Coronary artery (tissue), 2 donors: ENCODE measurements around the gene SNRNP25.
"Not testable (repeated sequence)": the region's sequence is repeated elsewhere in the genome, so short reads cannot be mapped to it uniquely, and the experiment has no call there.

Experiments
- DNase-seq: peaks from one replicate; pipeline ENCODE4 v3.0.0-alpha.2; 2017; ENCODE audit warnings: low spot score
- H3K27ac ChIP-seq, 2 donors: fragments of 200-600 bp; sonication (generic); one replicate each; pipeline ENCODE4 v1.5.1; 2016 to 2019
- H3K4me3 ChIP-seq: fragments of 200-600 bp; sonication (generic); 2 replicates; pipeline ENCODE4 v1.5.1; 2016; ENCODE audit warnings: mild to moderate bottlenecking, moderate library complexity
- CTCF ChIP-seq: fragments of 200-600 bp; sonication (generic); IDR thresholded peaks from one replicate; pipeline ENCODE4 v1.5.1; 2019; ENCODE audit warnings: antibody characterized with exemption

SNRNP25 gene

GRCh38 chr16:45454-45853 lies 8.2 kb upstream of the SNRNP25 start:
- no peak for DNase-seq
- no peak overlapping the region for H3K4me3 ChIP-seq
- no peak overlapping the region for H3K27ac ChIP-seq
- TF ChIP-seq CTCF: no peak

GRCh38 chr16:46510-46909 lies 7.1 kb upstream of the SNRNP25 start:
- H3K27ac ChIP-seq, H3K4me3 ChIP-seq, DNase-seq: not testable (repeated sequence)

GRCh38 chr16:47234-47633 lies 6.4 kb upstream of the SNRNP25 start:
- peak; percentile 64 for DNase-seq
- no peak for TF ChIP-seq CTCF
- no peak overlapping the region for H3K27ac ChIP-seq
- H3K4me3 ChIP-seq: no peak overlapping the region

- Histone ChIP-seq H3K4me3 (no peak overlapping the region), H3K27ac (no peak overlapping the region)
- no peak for TF ChIP-seq CTCF
- no peak for DNase-seq
These were observed 2.6 kb upstream of the SNRNP25 start for GRCh38 chr16:50769-51591.

- peak overlapping the region; percentile 64 to 83 for H3K27ac ChIP-seq
- no peak for TF ChIP-seq CTCF
- peak; percentile 59 for DNase-seq
- peak overlapping the region; percentile 89 for H3K4me3 ChIP-seq
These were observed 581 bp downstream of the SNRNP25 start for GRCh38 chr16:54237-54581.

- DNase-seq: peak; percentile 61
- Histone ChIP-seq H3K4me3 (no peak overlapping the region), H3K27ac (no peak overlapping the region)
- TF ChIP-seq CTCF: no peak
These were observed 2.0 kb downstream of the SNRNP25 start for GRCh38 chr16:55571-56136.

- DNase-seq: peak; percentile 70
These were observed 2.8 kb downstream of the SNRNP25 start for GRCh38 chr16:56231-56927.

More at GRCh38 chr16:56231-56927, 2.8 kb downstream of the SNRNP25 start:
- no peak for TF ChIP-seq CTCF
- Histone ChIP-seq H3K4me3 (no peak overlapping the region), H3K27ac (no peak overlapping the region)
